HL-60/S4 treated with phorbol 12-myristate 13-acetate at 8.2 ng/mL for 4 days and 3 days (cell line): ENCODE data around the gene HRG.

Experiments
- in situ Hi-C: fragments of 300-500 bp; cut with MboI; formaldehyde crosslinking; loops from 2 replicates; pipeline ENCODE4 v1.15.0; 2022; ENCODE audit warnings: low sequenced_read_pairs

HRG gene

DNA sequence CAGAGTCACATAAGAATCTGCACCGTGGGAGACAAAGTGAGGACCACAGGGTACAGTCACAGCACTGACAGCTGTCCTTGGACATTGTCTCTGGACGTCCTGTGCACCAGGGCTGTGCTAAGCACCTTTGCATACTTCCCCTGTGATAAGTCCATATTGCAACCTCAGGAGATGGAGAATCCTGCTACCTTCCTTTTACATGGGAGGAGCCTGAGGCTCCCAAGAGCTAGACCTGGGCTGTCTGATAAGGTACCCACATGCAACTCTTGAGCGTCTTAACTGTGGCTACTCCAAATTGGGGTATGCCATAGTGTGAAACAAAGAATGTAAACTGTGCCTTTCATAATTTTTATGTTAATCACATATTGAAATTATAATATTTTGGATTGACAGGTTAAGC, 28.1 kb upstream of the HRG start:
- in situ Hi-C loops, result no loop called here

DNA sequence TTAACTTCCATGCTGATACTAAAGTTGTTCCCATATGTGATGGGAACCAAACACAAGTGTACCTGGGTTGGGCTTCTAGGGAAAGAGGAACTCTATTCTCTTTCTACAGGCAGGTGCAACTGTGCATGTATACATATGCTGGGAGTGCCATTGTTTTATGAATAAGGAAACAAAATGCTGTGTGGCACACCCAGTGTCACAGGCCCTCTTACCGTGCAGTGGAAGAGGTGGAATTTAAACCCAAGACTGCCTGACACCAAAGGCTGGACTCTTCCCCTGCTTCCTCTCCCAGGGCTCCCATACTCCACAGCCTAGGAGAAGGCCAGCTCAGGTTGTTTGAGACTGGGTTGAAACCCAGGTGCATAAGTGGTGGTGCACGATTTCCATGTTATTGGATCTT, 27.6 kb upstream of the HRG start:
- in situ Hi-C loops, result no loop called here

DNA sequence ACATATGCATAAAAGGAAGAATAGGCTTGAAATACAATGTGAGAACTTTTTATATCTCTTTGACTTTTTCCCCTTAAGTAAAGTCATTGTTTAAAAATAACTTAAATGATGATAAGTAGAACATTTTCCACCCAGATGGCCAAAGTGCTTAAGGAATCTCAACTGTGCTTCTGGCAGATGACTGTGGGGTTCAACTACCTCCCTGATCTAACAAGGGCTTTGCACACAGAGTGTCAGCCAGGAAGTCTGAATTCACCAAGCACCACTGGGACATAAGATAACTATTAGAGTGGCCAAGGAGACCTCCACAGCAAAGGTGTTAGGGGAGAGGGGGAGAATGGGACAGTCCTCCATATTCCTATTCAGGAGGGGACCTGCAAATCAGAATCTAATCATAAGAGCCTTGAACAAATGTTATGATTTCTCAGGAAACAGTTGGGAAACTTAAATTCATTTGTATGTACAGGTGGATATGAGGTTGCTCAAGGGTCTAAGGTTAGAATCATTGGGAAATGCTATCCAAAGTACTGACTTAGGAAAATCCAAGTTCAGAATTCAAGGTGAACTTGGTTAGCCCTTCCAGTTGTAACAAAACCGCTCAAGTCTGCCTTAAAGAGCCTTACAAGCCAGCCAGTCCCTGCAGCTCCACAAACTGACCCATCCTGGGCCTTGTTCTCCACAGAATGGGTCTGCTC, 25.9 kb upstream of the HRG start, which contains the start of gene FETUB:
Gene FETUB (plus strand): TSS at position 622 of the 695 bp plus-strand sequence. CDS start 62 bp downstream, at position 684.
- in situ Hi-C loops, result no loop called here

DNA sequence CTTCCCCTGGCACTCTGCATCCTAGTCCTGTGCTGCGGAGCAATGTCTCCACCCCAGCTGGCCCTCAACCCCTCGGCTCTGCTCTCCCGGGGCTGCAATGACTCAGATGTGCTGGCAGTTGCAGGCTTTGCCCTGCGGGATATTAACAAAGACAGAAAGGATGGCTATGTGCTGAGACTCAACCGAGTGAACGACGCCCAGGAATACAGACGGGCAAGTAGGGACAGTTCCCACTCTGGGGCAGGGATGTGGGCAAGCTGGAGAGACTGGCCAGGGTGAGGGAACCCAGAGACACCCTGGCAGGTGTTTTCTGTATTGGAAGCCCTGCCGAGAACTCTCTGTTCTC, 25.4 kb upstream of the HRG start:
- in situ Hi-C loops, result no loop called here

DNA sequence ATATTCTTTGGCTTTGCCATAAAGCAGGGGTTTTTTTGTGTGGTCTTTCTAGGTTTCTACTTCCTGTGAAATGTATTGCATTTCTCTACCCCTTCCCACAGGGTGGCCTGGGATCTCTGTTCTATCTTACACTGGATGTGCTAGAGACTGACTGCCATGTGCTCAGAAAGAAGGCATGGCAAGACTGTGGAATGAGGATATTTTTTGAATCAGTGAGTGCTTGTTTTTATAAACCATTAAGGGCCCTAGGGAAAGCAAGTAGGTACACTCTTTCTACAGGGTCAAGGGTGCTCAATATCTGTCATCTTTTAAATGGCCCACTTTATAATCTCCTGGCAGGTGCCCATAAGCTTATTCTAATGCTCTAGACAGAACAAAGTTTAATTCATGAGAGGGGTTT, 24.9 kb upstream of the HRG start:
- in situ Hi-C loops, result no loop called here

DNA sequence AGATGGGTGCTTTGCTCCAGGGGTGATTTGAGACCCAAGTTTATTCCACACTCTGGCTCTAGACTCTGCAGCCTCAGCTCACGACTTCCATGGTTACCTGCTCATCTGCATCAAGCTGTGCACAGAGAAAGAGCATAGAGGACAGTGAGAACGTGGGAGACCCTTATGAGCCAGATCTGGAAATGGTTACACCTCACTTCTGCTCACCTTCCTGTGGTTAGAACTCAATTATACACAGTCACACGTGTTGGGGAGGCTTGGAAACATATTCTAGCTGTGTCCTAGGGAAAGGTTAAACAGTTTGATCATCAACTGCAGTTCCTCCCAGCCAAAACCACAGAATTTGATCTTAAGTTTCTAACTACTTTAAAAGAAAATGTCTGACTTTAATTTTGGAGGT, 23.8 kb upstream of the HRG start:
- in situ Hi-C loops, result no loop called here

DNA sequence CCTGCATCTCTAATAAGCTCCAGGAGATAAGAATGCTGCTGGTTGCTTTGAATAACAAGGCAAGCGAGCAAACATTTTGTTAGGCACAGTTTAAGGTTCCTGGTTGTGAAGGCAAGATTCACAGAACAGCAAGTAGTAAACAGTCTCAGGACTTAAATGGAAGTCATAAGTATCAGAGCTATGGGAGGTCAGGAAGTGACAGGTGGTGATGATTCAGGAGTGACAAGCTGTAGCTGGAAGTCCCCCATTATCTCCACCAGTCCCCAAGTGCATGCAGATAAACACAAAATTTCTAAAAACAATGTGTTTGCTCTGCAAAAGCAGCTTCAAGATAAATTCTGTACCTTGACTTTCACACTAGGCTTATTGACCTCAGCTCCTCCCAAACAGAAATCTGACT, 22.3 kb upstream of the HRG start:
- in situ Hi-C loops, result no loop called here

DNA sequence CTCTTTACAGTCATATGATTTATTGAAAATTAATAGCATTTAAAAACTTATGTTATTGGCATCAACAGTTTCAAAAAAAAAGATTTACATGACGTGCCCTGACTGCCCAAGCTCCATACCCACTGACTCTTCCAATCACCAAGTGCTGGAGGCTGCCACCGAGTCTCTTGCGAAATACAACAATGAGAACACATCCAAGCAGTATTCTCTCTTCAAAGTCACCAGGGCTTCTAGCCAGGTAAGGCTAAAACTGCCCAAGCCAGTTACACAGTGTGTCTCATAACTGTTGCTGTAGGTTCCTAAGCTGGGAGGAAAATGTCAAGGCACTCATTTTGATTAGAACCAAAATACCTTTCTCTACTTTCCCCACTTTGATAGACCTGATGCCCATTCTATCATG, 21.1 kb upstream of the HRG start:
- in situ Hi-C loops, result no loop called here

DNA sequence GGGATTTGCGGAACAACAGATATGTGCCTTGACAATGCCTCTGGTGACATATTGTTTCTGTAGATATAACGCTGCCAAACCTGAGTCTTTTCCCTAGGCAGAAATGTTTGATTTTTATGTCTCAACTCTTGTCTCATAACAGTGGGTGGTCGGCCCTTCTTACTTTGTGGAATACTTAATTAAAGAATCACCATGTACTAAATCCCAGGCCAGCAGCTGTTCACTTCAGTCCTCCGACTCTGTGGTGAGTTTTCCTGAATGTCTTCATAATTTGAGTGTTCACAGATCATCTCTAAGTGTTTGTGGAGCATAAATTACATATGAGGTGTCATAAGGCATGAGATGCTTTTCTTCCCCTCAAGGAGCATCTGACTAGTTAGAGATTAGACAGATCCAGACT, 19.7 kb upstream of the HRG start:
- in situ Hi-C loops, result no loop called here

DNA sequence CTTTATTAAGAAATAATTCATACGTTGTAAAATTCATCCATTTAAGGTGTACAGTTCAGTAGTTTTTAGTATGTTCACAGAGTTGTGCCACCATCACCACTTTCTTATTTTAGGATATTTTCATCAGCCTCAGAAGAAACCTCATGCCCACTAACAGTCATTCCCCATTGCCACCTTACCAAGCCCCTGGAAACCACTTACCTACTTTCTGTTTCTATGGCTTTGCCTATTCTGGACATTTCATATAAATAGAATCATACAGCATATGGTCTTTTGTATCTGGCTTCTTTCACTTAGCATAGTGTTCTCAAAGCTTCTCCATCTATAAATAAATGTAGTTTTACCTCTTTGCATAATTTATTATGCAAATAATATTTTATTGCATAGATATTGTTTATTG, 19.0 kb upstream of the HRG start:
- in situ Hi-C loops, result no loop called here

DNA sequence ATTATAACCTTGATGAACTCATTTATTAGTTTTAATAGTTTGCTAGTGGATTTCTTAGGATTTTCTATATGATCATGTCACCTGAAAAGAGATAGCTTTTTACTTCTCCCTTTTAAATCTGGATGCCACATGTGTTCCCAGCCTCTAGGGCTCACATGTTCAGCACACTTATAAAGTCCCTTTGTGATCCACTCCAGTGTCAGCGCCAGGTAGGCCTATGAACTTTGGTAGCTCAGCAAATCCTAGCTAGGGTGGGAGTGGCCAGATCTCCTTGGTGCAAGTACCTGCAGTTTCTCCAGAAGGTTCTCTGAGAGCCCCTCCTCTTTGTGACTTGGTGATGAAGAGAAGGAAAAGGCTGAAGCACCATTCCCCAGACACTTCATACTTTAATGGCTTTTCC, 17.0 kb upstream of the HRG start:
- in situ Hi-C loops, result no loop called here

DNA sequence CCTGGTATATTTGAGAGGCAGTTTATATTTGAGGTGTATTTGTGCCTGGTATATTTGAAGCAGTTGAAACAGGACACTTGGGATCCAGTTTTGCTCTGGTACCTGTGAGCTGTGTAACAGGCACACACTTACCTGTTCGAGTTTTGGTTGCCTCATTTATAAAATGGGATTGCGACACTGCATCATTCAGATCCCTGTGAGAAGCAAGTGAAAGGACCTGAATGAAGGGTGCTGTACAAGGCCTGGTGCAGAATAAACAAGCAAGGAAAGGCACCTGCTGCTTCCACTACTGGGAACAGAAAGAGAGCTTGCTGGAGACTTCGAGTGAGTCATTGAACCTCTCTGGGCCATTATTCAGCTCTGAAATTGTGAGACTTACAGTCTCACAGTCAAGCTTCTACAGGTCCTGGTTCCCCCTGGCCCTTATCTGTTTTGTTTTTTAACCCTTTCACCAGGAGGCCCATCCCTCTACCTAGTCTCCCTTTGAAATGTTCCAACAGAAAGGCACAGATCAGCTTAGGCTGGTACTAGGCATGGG, 14.1 kb upstream of the HRG start:
- in situ Hi-C loops, result no loop called here

DNA sequence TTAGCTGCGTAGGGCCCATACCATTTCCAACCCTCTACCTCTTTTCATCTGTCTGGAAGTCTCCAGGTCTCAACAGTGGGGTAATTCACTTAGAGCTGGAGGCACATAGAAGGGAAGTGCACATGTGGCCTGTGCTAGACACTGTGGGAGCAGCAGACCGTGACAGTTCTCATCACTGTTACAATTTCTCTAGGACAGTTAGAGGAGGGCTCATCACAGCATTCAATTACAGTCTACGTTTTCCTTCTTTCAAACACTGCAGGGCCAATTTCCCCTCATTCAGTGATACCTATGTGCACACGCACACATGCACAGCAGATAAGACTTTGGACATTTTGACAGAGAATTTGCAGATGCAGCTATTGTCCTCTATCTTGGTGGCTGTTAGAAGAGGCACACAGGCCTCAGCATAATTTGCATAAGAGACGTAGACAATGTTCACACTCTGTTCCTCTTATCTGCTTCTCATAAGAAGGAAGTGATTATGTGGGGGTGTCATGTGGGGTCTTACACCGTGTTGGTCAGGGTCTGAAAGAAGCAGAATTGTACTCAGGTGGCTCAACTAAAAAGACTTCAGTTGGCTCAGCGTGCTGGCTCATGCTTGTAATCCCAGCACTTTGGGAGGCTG, 12.6 kb upstream of the HRG start:
- in situ Hi-C loops, result no loop called here

DNA sequence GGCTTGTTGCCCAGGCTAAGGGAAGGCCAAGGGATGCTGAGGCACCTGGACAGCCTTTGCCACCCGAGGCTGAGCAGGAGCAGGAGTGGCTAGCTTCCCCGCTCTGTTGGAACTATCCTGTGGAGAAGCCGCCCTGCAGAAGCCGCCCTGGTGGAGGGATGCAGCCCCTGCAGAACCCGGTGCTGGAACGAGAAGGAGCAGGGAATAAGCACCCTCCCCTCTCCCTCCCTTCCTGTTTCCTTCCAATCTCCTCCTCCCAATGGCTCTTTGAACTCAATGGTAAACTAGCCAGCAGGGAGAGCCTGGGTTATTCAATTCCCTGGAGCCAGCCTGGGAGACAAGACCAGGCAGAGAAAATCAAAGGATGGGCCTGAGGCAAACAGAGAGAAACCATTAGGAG, 11.8 kb upstream of the HRG start:
- in situ Hi-C loops, result no loop called here

DNA sequence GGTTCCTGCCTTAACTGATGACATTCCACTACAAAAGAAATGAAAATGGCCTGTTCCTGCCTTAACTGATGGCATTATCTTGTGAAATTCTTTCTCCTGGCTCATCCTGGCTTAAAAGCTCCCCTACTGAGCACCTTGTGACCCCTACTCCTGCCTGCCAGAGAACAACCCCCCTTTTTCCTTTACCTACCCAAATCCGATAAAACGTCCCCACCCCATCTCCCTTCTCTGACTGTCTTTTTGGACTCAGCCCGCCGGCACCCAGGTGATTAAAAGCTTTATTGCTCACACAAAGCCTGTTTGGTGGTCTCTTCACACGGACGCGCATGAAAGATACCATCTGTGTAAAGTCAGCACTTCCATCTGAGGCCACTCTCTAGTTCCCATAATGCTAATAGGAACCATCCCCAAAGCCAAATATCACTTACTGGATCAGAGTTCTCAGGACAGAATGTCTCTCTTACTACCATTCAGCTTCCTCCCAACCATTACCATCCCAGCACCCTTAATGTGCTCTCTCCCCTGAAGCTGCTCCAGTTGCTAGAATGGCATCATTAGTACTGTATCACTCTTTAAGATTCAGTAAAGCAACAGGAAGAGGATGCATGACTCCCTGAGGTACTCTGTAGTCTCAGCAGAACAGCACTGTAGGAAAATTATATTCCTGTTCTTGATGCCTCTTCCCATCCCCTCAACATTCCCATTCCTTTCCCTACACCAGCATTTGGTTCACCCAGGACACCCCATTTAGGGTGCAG, 2.3 kb upstream of the HRG start:
- in situ Hi-C loops, result no loop called here

DNA sequence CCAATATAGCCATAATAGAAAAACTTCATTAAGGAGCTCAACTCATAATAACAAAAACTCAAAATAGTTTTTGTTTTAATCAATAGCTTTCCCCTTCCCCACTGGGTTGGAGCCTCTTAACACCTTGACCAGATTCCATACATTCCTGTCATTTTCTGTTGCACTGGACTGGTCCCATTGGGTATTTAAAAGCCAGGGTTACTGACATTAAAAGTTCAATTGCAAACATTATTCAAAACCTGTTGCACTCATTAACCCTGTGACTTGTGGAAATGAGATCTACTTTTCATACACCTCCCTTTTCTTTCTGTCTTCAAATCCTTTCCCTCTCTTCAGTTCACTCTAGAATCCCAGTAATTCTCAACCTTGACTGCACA, 1.7 kb upstream of the HRG start:
- in situ Hi-C loops, result no loop called here

DNA sequence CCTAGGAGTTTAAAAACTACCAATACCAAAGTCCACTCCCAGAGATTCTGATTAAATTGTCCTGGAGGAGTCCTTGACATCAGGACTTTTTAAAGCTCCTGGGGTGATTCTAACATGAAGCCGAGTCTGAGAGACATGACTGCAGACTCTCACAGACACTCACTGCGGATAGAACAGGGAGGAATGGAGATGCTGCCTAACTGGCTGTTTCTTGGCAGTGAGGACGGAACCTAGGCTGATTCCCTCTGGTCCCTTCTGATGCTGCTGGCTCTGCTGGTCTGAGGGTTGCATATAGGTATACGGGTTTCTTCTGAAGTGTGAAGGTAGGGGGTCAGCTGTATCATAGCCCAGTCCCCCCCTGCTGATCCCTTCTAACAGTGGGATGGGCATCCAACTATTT, 1.3 kb upstream of the HRG start:
- in situ Hi-C loops, result no loop called here

DNA sequence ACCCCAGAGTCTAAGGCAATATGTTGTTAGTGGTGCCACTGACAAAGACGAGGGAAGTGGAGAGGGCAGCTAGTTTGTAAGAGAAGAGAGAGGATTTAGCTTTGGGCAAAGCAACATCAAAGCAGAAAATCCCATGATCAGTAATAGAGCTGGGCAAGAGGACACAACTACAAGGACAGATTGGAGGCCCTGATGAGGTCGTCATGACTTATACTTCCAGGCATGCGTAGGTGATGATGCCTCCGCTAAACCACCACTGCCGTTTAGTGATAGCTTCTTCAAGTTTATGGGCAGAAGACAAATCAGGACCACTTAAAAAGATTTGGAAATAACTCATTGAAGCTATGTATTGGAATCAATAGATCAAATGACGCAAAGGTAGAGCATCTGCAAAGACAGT, 2.6 kb downstream of the HRG start:
- in situ Hi-C loops, result no loop called here

DNA sequence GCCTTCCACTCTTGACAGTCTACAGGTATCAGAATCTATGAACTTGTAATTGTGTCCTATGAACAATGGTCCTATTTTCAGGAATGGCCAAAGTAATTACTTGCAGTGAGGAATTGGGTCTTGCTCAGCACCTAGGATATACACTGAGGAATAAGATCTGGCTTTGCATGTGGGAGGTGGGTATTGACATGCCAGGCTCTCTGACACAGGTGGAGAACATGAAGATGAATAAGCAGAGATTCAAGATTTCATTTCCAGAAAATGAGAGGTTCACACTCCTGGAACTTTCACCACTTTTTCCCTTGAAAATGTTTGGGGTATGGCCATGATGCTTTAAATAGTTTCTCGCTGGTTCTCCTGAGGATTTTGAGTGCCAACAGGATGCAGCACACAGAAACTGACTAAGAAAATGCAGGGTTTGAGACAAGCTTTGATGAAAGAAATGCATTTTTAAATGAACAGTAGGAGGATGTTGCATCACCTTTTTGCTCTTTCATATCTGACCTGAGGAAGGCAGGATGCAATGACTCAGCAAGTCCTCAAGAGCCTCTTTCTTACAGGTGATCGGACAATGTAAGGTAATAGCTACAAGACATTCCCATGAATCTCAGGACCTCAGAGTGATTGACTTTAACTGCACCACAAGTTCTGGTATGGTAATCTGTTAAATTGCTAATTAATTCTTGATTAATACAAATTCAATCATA, 3.7 kb downstream of the HRG start:
- in situ Hi-C loops, result no loop called here

DNA sequence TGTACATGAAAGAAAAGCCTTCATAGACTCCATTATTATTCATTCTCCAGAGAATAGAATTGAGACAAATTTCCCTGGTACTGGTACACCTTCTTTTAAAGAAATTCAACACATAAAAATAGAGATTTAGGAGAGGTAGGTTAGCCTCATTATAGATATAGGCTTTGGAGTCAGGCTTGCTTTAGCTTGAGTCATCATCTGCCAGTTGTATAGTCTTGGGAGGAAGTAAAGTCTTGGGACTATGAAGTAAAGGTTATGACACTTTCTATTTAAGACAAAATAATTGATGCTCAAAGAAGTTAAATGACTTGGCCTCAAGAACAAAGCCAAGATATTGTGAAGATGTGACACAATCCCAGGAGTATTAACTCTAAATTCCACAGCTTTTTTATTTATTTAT, 4.3 kb downstream of the HRG start:
- in situ Hi-C loops, result no loop called here

DNA sequence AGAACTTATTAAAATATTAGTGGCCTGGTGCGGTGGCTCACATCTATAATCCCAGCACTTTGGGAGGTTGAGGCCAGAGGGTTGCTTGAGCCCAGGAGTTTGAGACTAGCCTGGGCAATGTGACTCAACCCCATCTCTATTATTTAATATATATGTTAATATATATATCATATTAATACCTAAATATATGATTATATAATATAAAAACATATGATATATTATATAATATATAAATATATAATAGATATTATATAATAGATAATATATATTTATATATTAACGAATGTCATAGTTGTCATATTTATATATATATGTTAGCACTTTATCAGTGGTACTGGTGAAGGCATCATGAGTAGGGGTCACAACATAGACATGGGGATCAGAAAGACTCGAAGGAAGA, 5.2 kb downstream of the HRG start:
- in situ Hi-C loops, result no loop called here

DNA sequence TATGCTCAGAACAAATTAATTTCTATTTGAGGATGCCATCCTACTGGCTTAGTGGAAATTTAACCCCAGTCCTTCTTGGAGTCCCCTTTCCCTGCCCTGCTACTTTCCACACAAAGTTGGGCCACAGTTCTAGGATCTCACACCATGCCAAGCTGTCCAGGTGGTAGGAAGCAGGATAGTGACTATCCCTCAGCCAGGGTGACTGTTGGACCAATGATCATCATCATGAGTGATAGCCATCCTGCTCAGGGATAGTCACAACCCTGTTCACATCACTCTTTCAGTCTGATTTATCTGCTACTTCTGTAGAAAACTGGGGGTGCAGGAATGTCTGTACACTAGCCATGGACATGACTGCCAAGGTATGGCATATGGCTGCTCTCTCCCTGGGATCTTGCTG, 12.8 kb downstream of the HRG start:
- in situ Hi-C loops, result no loop called here
